Cardiac septum (tissue), 1 donor: Measurements from ENCODE around the gene KIRREL3. TPM values are rescaled to one million over a fixed set of nuclear protein-coding genes. Genes with fewer than 3 reads are reported as not detected.

Source experiments
- DNase-seq: peaks from one replicate; pipeline ENCODE4 v3.0.0-alpha.2; 2020; ENCODE audit warnings: low spot score
- intact Hi-C: fragments of 100-400 bp; cut with DNase I; formaldehyde crosslinking; loops from one replicate; pipeline ENCODE4 v1.14.0; 2022
- total RNA-seq: library from RNA; stranded (reverse); fragmentation: NEBNext Ultra II Directional; extraction: Animal tissue kit (Norgen Biotek cat#: 25700); gene quantifications from one replicate; pipeline ENCODE4 v1.2.1, GENCODE V29; 2021
- donor health status: DM: no; HTN: no; CAD: no.

The KIRREL3 gene
- total RNA-seq, 1 donor from 2014 or later, result 0.30 TPM

- no peak for DNase-seq
- intact Hi-C loops, result no loop called here
These were observed 331.2 kb downstream of the KIRREL3 start for GRCh38 chr11:126669416-126669815.

- no peak for DNase-seq
- intact Hi-C loops, result no loop called here
These were observed 335.9 kb downstream of the KIRREL3 start for GRCh38 chr11:126664643-126665042.

DNA sequence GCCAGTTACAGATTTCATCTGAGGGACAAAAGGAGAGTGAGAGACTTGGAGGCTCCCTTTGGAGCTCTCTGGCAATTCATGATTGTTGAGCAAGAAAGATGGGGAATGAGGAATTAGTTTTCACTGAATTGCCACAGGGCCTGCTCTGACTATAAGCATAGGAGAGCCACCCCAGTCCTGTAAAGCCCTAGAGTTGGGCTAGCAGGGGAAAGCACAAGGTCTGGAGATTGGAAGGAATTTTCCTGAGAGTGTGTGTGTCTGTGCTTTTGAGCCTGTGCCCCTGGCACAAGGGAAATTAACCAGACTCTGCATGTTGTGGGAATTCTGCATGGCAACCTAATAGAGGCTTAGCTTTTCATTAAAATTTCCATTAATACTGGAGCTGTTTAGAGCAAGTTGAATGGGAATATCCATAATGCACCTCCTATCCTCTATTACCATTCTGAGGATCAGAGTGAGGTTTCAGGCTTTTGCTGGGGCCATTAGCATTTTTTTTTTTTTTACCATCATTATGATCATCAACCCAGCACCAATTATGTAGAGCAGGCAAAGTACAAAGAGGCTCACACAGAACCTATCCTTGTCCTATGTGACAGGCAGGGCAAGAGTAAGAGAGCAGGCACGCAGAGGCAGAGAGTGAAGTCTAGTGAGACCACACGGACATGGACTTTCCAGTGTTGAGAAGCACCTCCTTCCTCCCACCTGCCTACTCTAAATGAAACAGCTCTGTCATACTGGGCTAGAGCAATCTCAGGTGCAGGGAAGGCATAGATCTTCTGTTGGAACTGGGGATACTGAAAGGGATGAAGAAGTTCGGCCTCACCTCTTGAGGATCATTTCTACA, 336.6 kb downstream of the KIRREL3 start:
- no peak for DNase-seq
- intact Hi-C loops, result no loop called here

DNA sequence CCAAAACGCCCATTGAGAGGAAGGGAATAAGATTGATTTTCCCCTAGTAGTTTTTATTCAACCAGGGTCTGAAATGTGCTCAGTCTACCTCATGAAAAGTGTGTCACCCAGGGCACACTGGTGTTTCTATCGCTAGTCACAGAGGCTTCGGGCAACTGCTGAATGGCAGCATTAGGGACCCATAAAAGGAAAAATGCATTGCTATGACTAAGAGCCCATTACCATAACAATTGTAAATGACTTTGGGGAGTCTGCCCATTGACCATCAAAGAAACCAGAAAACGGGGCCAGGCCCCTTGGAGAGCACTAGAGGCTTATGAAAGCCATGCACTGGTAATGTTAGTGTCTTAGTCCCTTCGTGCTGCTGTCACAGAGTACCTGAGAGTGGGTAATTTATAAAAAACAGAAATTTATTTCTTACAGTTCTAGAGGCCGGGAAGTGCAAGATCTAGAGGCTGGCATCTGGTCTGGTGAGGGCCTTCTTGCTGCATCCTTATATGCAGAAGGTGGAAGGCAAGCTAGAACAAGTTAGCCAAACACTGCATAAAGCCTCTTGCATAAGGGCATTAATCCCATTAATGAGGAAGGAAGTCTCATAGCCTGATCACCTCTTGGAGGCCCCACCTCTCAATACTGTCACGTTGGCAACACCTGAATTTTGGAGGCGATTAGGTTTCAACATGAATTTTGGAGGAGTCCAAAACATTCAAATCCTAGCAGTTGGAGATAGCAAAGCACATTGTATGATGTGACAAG, 338.4 kb downstream of the KIRREL3 start:
- intact Hi-C loops, result no loop called here
- no peak for DNase-seq

- DNase-seq, result no peak
- intact Hi-C loops, result no loop called here
These were observed 339.7 kb downstream of the KIRREL3 start for GRCh38 chr11:126660761-126661425.

- intact Hi-C loops, result no loop called here
These were observed 340.2 kb downstream of the KIRREL3 start for GRCh38 chr11:126660321-126660720.

DNA sequence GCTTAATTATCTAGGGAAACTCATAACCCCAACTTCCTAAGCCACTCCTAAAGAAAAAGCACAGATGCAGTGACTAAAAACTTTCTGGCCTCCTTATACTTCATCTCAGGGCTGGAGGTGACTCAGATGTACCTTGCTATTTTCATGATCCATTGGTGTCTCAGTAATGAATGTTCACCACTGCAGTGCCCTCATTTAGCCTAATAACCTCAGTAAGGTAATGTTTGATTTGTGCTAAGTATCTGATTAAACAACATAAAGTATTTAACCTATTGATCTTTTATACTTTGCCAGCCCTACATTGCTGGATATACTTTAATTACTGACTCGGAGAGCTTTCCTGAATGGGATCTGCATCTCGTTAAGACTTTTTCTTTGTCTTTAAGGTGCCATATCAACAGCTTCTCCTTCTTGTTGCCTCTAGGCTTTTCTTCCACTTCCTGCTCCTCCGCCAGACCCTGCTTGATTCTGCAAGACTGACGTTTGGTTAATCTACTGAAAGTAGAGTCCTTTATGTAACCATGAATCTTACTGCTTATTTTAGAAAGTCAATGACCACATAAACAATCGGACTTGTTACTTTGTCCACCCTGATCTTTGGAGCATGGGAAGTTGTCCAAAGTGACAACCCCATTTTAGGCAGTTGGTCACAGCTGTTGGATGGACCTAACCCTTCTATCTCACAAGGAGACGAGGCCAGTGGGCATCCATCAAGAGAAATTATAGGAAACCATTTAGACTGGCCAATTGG, 342.1 kb downstream of the KIRREL3 start:
- no peak for DNase-seq
- intact Hi-C loops, result no loop called here

More at GRCh38 chr11:126660321-126660720, 340.2 kb downstream of the KIRREL3 start:
- DNase-seq, result no peak

- intact Hi-C loops, result no loop called here
- DNase-seq, result no peak
These were observed 344.8 kb downstream of the KIRREL3 start for GRCh38 chr11:126655807-126656128.

DNA sequence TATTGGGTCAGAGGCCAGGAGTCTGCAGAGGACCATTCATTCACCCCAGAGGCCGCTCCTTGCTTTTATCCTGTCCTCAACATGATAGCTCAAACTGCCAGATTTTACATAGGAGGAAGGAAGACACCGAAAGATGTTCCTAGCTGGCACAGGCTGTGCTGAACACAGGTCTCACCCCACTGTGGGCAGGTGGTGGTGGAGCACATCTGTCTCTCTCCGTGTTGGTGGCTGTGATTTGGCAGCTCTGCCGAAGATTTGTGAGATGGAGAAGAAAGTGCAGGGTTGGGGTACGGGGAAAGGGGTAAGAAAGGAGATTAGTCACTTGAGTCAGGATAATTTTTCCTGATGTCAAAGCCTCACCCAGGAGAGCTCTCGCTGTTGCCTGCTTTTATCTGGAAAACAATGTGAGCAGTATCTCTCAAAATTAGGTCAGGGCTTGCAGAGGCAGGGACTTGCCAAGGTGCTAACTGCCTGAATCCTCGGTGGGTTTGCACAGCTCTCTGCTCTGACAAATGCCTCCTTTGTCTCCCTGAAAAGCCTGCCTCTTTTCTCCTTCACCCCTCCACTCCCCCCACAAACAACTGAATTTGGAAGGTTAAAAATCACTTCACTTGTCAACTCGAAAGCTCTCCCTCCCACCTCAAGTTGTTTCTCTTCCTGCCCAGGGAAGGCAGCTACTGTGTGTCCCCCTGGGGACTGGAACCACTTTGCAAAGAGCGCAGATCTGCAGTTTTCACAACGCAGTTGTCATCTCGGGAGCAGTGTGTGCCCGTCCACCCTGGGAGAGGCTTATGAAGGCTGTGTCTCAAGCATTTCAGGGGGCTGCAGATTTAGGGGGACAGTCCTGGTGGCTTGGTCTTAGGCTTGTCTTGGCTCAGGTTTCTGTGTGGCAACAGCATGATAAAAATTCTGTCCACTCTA, 345.4 kb downstream of the KIRREL3 start:
- intact Hi-C loops, result no loop called here
- no peak for DNase-seq

- DNase-seq, result no peak
- intact Hi-C loops, result no loop called here
These were observed 347.5 kb downstream of the KIRREL3 start for GRCh38 chr11:126653040-126653439.

- DNase-seq, result no peak
- intact Hi-C loops, result no loop called here
These were observed 352.8 kb downstream of the KIRREL3 start for GRCh38 chr11:126647735-126648134.

DNA sequence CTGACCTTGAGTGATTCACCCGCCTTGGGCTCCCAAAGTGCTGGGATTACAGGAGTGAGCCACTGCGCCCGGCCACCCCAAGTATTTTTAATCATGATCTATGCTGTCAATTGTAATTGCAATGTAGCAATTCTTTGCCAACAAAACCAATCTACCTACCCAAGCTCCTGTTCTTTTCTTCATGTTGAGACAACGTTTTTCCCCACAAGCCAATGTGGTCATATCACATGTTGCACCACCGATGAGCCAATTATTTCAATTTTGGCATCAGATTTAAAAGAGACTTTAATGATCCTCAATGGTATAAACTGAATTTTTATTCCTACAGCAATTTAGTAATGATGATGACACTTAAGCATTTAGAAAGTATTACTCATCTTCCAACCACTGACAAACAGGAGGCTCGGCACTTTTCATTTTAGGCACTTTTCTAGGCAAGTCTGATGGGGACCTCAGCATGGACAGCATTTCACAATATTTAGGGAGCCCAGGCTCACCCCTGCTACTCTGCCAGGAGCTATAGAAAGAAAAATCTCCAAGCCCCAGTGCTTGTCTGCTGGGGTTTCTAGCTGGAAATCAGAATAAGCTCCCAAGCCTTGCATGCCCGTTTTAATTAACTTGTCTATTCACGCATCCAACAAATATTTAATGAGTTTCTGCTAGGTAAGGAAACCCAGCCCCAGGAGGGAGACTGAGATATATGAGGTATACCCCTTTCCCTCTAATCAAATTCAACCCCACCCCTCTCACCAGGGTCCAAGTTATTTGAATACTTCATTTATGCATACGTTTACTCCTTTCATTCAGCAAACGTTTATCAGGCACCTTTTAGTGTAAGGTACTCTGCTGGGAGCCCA, 353.6 kb downstream of the KIRREL3 start:
- intact Hi-C loops, result no loop called here
- no peak for DNase-seq

GRCh38 chr11:126645186-126645585, 355.4 kb downstream of the KIRREL3 start:
- intact Hi-C loops, result no loop called here
- no peak for DNase-seq

GRCh38 chr11:126640186-126640585, 360.4 kb downstream of the KIRREL3 start:
- intact Hi-C loops, result no loop called here
- no peak for DNase-seq

DNA sequence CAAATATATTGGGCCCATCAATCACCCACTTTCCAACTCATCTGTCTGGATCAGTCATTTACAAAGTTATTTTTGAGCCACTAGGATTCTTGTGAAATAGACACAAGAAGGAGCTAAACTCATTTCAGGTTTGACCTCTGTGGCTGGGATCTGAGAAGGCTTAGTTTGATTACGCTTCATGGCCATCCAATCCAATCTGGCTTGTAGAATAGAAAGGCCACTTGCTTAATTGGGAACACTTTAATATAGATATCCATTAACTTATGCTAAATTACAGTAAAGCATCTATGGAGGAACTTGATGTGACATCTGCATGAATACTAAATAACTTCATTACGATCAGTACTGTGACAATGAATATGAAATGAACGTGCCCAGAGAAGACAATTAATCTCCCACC, 360.9 kb downstream of the KIRREL3 start:
- no peak for DNase-seq
- intact Hi-C loops, result no loop called here

GRCh38 chr11:126638648-126639047, 361.9 kb downstream of the KIRREL3 start:
- intact Hi-C loops, result no loop called here

DNA sequence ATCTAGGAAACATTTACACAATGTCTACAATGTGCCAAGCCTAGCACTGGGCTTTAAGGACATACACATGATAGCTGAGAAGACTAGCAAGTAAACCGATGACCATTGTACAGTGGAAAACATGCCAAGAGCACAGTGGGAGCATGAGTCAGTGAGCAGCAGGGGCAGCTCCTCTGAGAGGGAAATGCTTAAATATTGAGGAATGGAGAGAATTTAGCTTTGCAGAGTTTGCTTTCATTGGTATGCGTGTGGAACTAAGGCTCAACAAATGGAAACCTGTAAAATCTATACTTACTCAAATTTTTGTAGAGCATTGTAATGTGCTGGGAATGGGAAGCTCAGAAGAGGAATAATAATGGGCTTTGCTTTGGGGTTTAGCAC, 362.8 kb downstream of the KIRREL3 start:
- intact Hi-C loops, result no loop called here
- no peak for DNase-seq

More at GRCh38 chr11:126638648-126639047, 361.9 kb downstream of the KIRREL3 start:
- no peak for DNase-seq
